ENCODE data around the gene RPUSD1. TPM values are rescaled to one million over a fixed set of nuclear protein-coding genes. Genes with fewer than 3 reads are reported as not detected.

The RPUSD1 gene
- total and polyA plus RNA-seq, 2 donors (not counting 1 experiment from before 2014, with no cell fraction given): 8.2 to 16.2 TPM

GRCh38 chr16:735982-736453 lies 52.2 kb downstream of the RPUSD1 start:
- peaks cover 3% of the 10 kb centered on the region for H3K79me2 ChIP-seq (ENCODE audit: control insufficient read depth, insufficient read depth, low read length)
- TF ChIP-seq EZH2 (IDR thresholded peaks at IDR 0.05; ENCODE audit: low read length, missing control alignments) (no peak), CTCF (conservative IDR thresholded peaks at IDR 0.05 in 1 of 2, IDR thresholded peaks at IDR 0.05 in 1 of 2; ENCODE audit: low read depth in 1 of 2, low read length in 2 of 2) (no peak)
- no peak overlapping the region for H3K4me3 ChIP-seq (replicated peaks in 1 of 4; ENCODE audit: control extremely low read depth in 1 of 4, insufficient read depth in 1 of 4, low read depth in 3 of 4, low read length in 4 of 4)
- H3K36me3 ChIP-seq (ENCODE audit: control insufficient read depth, insufficient read depth, low read length): peaks cover 25% of the 10 kb centered on the region
- no peak overlapping the region for H3K27ac ChIP-seq (ENCODE audit: insufficient read depth, low read length)
- no peaks in the 10 kb centered on the region for H3K27me3 ChIP-seq (ENCODE audit: control insufficient read depth, insufficient read depth, low read length)
- no peaks in the 10 kb centered on the region for H3K4me1 ChIP-seq (ENCODE audit: control insufficient read depth, extremely low read depth, insufficient read depth, low read length)
- no peak overlapping the region for H2AFZ ChIP-seq (ENCODE audit: low read length)
- DNase-seq (ENCODE audit: low read depth in 2 of 2): no peak
- H3K4me2 ChIP-seq (ENCODE audit: extremely low read depth, insufficient read depth, low read length): no peak overlapping the region
- no peak overlapping the region for H3K9ac ChIP-seq (ENCODE audit: insufficient read depth, low read length)
- no peaks in the 10 kb centered on the region for H4K20me1 ChIP-seq (ENCODE audit: control insufficient read depth, extremely low read depth, insufficient read depth, low read length)
- H3K9me3 ChIP-seq (ENCODE audit: control insufficient read depth, insufficient read depth, low read depth, low read length): no peaks in the 10 kb centered on the region

- H3K27me3 ChIP-seq (ENCODE audit: control insufficient read depth, insufficient read depth, low read length): no peaks in the 10 kb centered on the region
Measured at GRCh38 chr16:734981-735881, 53.0 kb downstream of the RPUSD1 start.

More at GRCh38 chr16:734981-735881, 53.0 kb downstream of the RPUSD1 start:
- Histone ChIP-seq H3K36me3 (ENCODE audit: control insufficient read depth, insufficient read depth, low read length) (peaks cover 28% of the 10 kb centered on the region), H3K4me3 (replicated peaks in 1 of 4; ENCODE audit: control extremely low read depth in 1 of 4, insufficient read depth in 1 of 4, low read depth in 3 of 4, low read length in 4 of 4) (no peak overlapping the region), H2AFZ (ENCODE audit: low read length) (no peak overlapping the region), H3K27ac (ENCODE audit: insufficient read depth, low read length) (no peak overlapping the region), H3K9me3 (ENCODE audit: control insufficient read depth, insufficient read depth, low read depth, low read length) (no peaks in the 10 kb centered on the region), H3K4me2 (ENCODE audit: extremely low read depth, insufficient read depth, low read length) (no peak overlapping the region), H3K9ac (ENCODE audit: insufficient read depth, low read length) (no peak overlapping the region), H4K20me1 (ENCODE audit: control insufficient read depth, extremely low read depth, insufficient read depth, low read length) (no peaks in the 10 kb centered on the region), H3K4me1 (ENCODE audit: control insufficient read depth, extremely low read depth, insufficient read depth, low read length) (no peaks in the 10 kb centered on the region), H3K79me2 (ENCODE audit: control insufficient read depth, insufficient read depth, low read length) (peaks cover 3% of the 10 kb centered on the region)
- TF ChIP-seq EZH2 (IDR thresholded peaks at IDR 0.05; ENCODE audit: low read length, missing control alignments) (no peak), CTCF (conservative IDR thresholded peaks at IDR 0.05 in 1 of 2, IDR thresholded peaks at IDR 0.05 in 1 of 2; ENCODE audit: low read depth in 1 of 2, low read length in 2 of 2) (no peak)
- DNase-seq (ENCODE audit: low read depth in 2 of 2): no peak

Other genes starting within 250 kb of the RPUSD1 start
- gene PRR35, start 228.0 kb downstream of the RPUSD1 start, total RNA-seq: not detected in 2 replicates
- not detected in 2 replicates for gene PRR35, start 228.0 kb downstream of the RPUSD1 start, polyA plus RNA-seq
- gene NHLRC4, start 221.4 kb downstream of the RPUSD1 start, total RNA-seq: 2.1 and 3.3 TPM in 2 replicates
- 0.34 and 0.66 TPM in 2 replicates for gene NHLRC4, start 221.4 kb downstream of the RPUSD1 start, polyA plus RNA-seq
- 20.5 and 22.3 TPM in 2 replicates for gene PIGQ, start 218.4 kb downstream of the RPUSD1 start, total RNA-seq
- gene PIGQ, start 218.4 kb downstream of the RPUSD1 start, polyA plus RNA-seq: 11.2 and 13.0 TPM in 2 replicates
- gene RAB40C, start 198.3 kb downstream of the RPUSD1 start, total RNA-seq: 9.8 and 11.6 TPM in 2 replicates
- gene RAB40C, start 198.3 kb downstream of the RPUSD1 start, polyA plus RNA-seq: 3.2 and 3.7 TPM in 2 replicates
- under 0.01 and 0.17 TPM in 2 replicates for gene WFIKKN1, start 157.4 kb downstream of the RPUSD1 start, total RNA-seq
- not detected in 2 replicates for gene WFIKKN1, start 157.4 kb downstream of the RPUSD1 start, polyA plus RNA-seq
- 71.7 and 75.2 TPM in 2 replicates for gene METTL26, start 152.1 kb downstream of the RPUSD1 start, total RNA-seq
- 39.2 and 49.7 TPM in 2 replicates for gene METTL26, start 152.1 kb downstream of the RPUSD1 start, polyA plus RNA-seq
- gene MCRIP2, start 146.6 kb downstream of the RPUSD1 start, total RNA-seq: 18.0 and 21.8 TPM in 2 replicates
- gene MCRIP2, start 146.6 kb downstream of the RPUSD1 start, polyA plus RNA-seq: 2.8 and 3.4 TPM in 2 replicates
- 4.6 and 4.8 TPM in 2 replicates for gene WDR90, start 139.0 kb downstream of the RPUSD1 start, total RNA-seq
- gene WDR90, start 139.0 kb downstream of the RPUSD1 start, polyA plus RNA-seq: 2.9 and 4.4 TPM in 2 replicates
- 27.7 and 29.6 TPM in 2 replicates for gene RHOT2, start 120.2 kb downstream of the RPUSD1 start, total RNA-seq
- 35.4 and 39.7 TPM in 2 replicates for gene RHOT2, start 120.2 kb downstream of the RPUSD1 start, polyA plus RNA-seq
- 2.6 and 7.1 TPM in 2 replicates for gene RHBDL1, start 112.7 kb downstream of the RPUSD1 start, total RNA-seq
- 0.76 and 1.4 TPM in 2 replicates for gene RHBDL1, start 112.7 kb downstream of the RPUSD1 start, polyA plus RNA-seq
- gene STUB1, start 108.0 kb downstream of the RPUSD1 start, total RNA-seq: 114 and 133 TPM in 2 replicates
- gene STUB1, start 108.0 kb downstream of the RPUSD1 start, polyA plus RNA-seq: 94.6 and 146 TPM in 2 replicates
- 19.8 and 23.8 TPM in 2 replicates for gene JMJD8, start 104.0 kb downstream of the RPUSD1 start, total RNA-seq
- gene JMJD8, start 104.0 kb downstream of the RPUSD1 start, polyA plus RNA-seq: 31.5 and 37.8 TPM in 2 replicates
- 5.6 and 6.1 TPM in 2 replicates for gene WDR24, start 98.0 kb downstream of the RPUSD1 start, total RNA-seq
- gene WDR24, start 98.0 kb downstream of the RPUSD1 start, polyA plus RNA-seq: 2.1 and 3.5 TPM in 2 replicates
- gene FBXL16, start 82.6 kb downstream of the RPUSD1 start, total RNA-seq: not detected in 2 replicates
- gene FBXL16, start 82.6 kb downstream of the RPUSD1 start, polyA plus RNA-seq: 0.07 and 0.14 TPM in 2 replicates
- gene METRN, start 73.3 kb downstream of the RPUSD1 start, total RNA-seq: 35.3 and 37.5 TPM in 2 replicates
- 5.3 and 6.1 TPM in 2 replicates for gene METRN, start 73.3 kb downstream of the RPUSD1 start, polyA plus RNA-seq
- 24.9 and 31.5 TPM in 2 replicates for gene ANTKMT, start 67.2 kb downstream of the RPUSD1 start, total RNA-seq
- 4.5 and 6.1 TPM in 2 replicates for gene ANTKMT, start 67.2 kb downstream of the RPUSD1 start, polyA plus RNA-seq
- gene CCDC78, start 61.9 kb downstream of the RPUSD1 start, total RNA-seq: 1.0 and 1.8 TPM in 2 replicates
- 0.50 and 0.64 TPM in 2 replicates for gene CCDC78, start 61.9 kb downstream of the RPUSD1 start, polyA plus RNA-seq
- gene HAGHL, start 61.3 kb downstream of the RPUSD1 start, total RNA-seq: 14.1 and 16.3 TPM in 2 replicates
- 3.1 and 3.7 TPM in 2 replicates for gene HAGHL, start 61.3 kb downstream of the RPUSD1 start, polyA plus RNA-seq
- gene CIAO3, start 47.4 kb downstream of the RPUSD1 start, total RNA-seq: 31.0 and 38.0 TPM in 2 replicates
- 9.3 and 14.2 TPM in 2 replicates for gene CIAO3, start 47.4 kb downstream of the RPUSD1 start, polyA plus RNA-seq
- not detected in 2 replicates for gene MSLN, start 27.6 kb downstream of the RPUSD1 start, total RNA-seq
- not detected in 2 replicates for gene MSLN, start 27.6 kb downstream of the RPUSD1 start, polyA plus RNA-seq
- gene CHTF18, start 239 bp upstream of the RPUSD1 start, total RNA-seq: 1.3 and 4.3 TPM in 2 replicates
- 1.1 and 5.7 TPM in 2 replicates for gene CHTF18, start 239 bp upstream of the RPUSD1 start, polyA plus RNA-seq
- gene GNG13, start 12.4 kb upstream of the RPUSD1 start, total RNA-seq: not detected in 2 replicates
- gene GNG13, start 12.4 kb upstream of the RPUSD1 start, polyA plus RNA-seq: not detected in 2 replicates
- 10.0 and 12.6 TPM in 2 replicates for gene LMF1, start 182.6 kb upstream of the RPUSD1 start, total RNA-seq
- gene LMF1, start 182.6 kb upstream of the RPUSD1 start, polyA plus RNA-seq: 8.9 and 12.3 TPM in 2 replicates
- gene SOX8, start 193.4 kb upstream of the RPUSD1 start, total RNA-seq: under 0.01 TPM in 1 of 2 replicates, not detected in the other
- gene SOX8, start 193.4 kb upstream of the RPUSD1 start, polyA plus RNA-seq: 0.03 TPM in 1 of 2 replicates, not detected in the other

Measured in fibroblast of lung (primary cell).